22Rv1 (cell line): ENCODE results near the gene BICRAL.

Source experiments
- CTCF ChIP-seq: fragments of 450-650 bp; IDR thresholded peaks from 2 replicates; pipeline ENCODE4 v1.5.1; 2017; ENCODE audit warnings: mild to moderate bottlenecking
- ZFX ChIP-seq: fragments of 450-650 bp; IDR thresholded peaks from 2 replicates; pipeline ENCODE4 v1.6.1; 2017; ENCODE audit warnings: antibody characterized with exemption, borderline replicate concordance

- no peak for TF ChIP-seq CTCF
- no peak for TF ChIP-seq ZFX
These were observed 134.4 kb downstream of the BICRAL start for GRCh38 chr6:42916288-42916687.
